ENCODE data around the gene GBP6. TPM values are rescaled to one million over a fixed set of nuclear protein-coding genes. Genes with fewer than 3 reads are reported as not detected.

GBP6 gene
- total RNA-seq (2021) (not detected in 2 replicates), Bru-seq, nascent RNA (percentile 7 among the genes with signal in this experiment), BruChase-seq, experiment 1, labeled RNA remaining after a 2-hour chase (not detected), BruChase-seq, experiment 2, labeled RNA remaining after a 6-hour chase (percentile 7 among the genes with signal in this experiment)
- long read RNA-seq = 0 reads

GRCh38 chr1:89363638-89364536 lies at the start of gene GBP6:
Gene GBP6, plus strand, starts transcription at chr1:89364059. Its CDS starts 4,493 bp downstream, at chr1:89368552.
- no peak for TF ChIP-seq EZH2 (IDR thresholded peaks at IDR 0.05; ENCODE audit: borderline replicate concordance, low read depth, low read length, poor library complexity, severe bottlenecking)
- no peak for TF ChIP-seq CTCF (conservative IDR thresholded peaks at IDR 0.05; ENCODE audit: low read depth, low read length)
- Histone ChIP-seq H3K4me1 (ENCODE audit: insufficient read depth, low read length, poor library complexity, severe bottlenecking) (no peaks in the 10 kb centered on the region), H3K4me3 (ENCODE audit: low read depth, low read length, poor library complexity, severe bottlenecking) (no peak within 1 kb of the TSS), H3K27me3 (replicated peaks; ENCODE audit: insufficient read depth, low read depth, low read length, poor library complexity) (no peaks in the 10 kb centered on the region), H3K9me3 (ENCODE audit: low read depth, low read length, poor library complexity, severe bottlenecking) (no peaks in the 10 kb centered on the region), H3K36me3 (ENCODE audit: insufficient read depth, low read length, poor library complexity, severe bottlenecking) (no peaks in the 10 kb centered on the region), H3K27ac (ENCODE audit: low read depth, low read length, poor library complexity, severe bottlenecking) (no peak within 1 kb of the TSS)
- BruUV-seq (replicated peaks) = no TSS peak
- intact Hi-C loops (cut with micrococcal nuclease; ENCODE audit: unreplicated experiment) = no loop called here
- POLR2A ChIA-PET (ENCODE audit: low non-redundant PET) = no interaction called here
- CTCF ChIA-PET = no interaction called here
- DNase-seq (ENCODE audit: low spot score) = no peak

- Histone ChIP-seq H3K27me3 (replicated peaks; ENCODE audit: insufficient read depth, low read depth, low read length, poor library complexity) (no peaks in the 10 kb centered on the region), H3K4me3 (ENCODE audit: low read depth, low read length, poor library complexity, severe bottlenecking) (no peak overlapping the region), H3K27ac (ENCODE audit: low read depth, low read length, poor library complexity, severe bottlenecking) (no peak overlapping the region), H3K4me1 (ENCODE audit: insufficient read depth, low read length, poor library complexity, severe bottlenecking) (no peaks in the 10 kb centered on the region), H3K36me3 (ENCODE audit: insufficient read depth, low read length, poor library complexity, severe bottlenecking) (no peaks in the 10 kb centered on the region), H3K9me3 (ENCODE audit: low read depth, low read length, poor library complexity, severe bottlenecking) (no peaks in the 10 kb centered on the region)
- TF ChIP-seq EZH2 (IDR thresholded peaks at IDR 0.05; ENCODE audit: borderline replicate concordance, low read depth, low read length, poor library complexity, severe bottlenecking) = no peak
- no peak for TF ChIP-seq CTCF (conservative IDR thresholded peaks at IDR 0.05; ENCODE audit: low read depth, low read length)
- ChIA-PET POLR2A (ENCODE audit: low non-redundant PET) (no interaction called here), CTCF (no interaction called here)
- intact Hi-C loops (cut with micrococcal nuclease; ENCODE audit: unreplicated experiment) = no loop called here
- no peak for DNase-seq (ENCODE audit: low spot score)
- no TSS peak for BruUV-seq (replicated peaks)
Observed at GRCh38 chr1:89322402-89322801, 41.5 kb upstream of the GBP6 start.

GRCh38 chr1:89331890-89332289 lies 32.0 kb upstream of the GBP6 start:
- TF ChIP-seq EZH2 (IDR thresholded peaks at IDR 0.05; ENCODE audit: borderline replicate concordance, low read depth, low read length, poor library complexity, severe bottlenecking) (no peak), CTCF (conservative IDR thresholded peaks at IDR 0.05; ENCODE audit: low read depth, low read length) (no peak)
- Histone ChIP-seq H3K9me3 (ENCODE audit: low read depth, low read length, poor library complexity, severe bottlenecking) (no peaks in the 10 kb centered on the region), H3K36me3 (ENCODE audit: insufficient read depth, low read length, poor library complexity, severe bottlenecking) (no peaks in the 10 kb centered on the region), H3K4me3 (ENCODE audit: low read depth, low read length, poor library complexity, severe bottlenecking) (no peak overlapping the region), H3K4me1 (ENCODE audit: insufficient read depth, low read length, poor library complexity, severe bottlenecking) (no peaks in the 10 kb centered on the region), H3K27ac (ENCODE audit: low read depth, low read length, poor library complexity, severe bottlenecking) (no peak overlapping the region), H3K27me3 (replicated peaks; ENCODE audit: insufficient read depth, low read depth, low read length, poor library complexity) (no peaks in the 10 kb centered on the region)
- POLR2A ChIA-PET (ENCODE audit: low non-redundant PET) = no interaction called here
- CTCF ChIA-PET = no interaction called here
- intact Hi-C loops (cut with micrococcal nuclease; ENCODE audit: unreplicated experiment) = no loop called here
- DNase-seq (ENCODE audit: low spot score) = no peak
- no TSS peak for BruUV-seq (replicated peaks)

Data from A673 (cell line).